ENCODE results near the gene NFIB.

The NFIB gene

DNA sequence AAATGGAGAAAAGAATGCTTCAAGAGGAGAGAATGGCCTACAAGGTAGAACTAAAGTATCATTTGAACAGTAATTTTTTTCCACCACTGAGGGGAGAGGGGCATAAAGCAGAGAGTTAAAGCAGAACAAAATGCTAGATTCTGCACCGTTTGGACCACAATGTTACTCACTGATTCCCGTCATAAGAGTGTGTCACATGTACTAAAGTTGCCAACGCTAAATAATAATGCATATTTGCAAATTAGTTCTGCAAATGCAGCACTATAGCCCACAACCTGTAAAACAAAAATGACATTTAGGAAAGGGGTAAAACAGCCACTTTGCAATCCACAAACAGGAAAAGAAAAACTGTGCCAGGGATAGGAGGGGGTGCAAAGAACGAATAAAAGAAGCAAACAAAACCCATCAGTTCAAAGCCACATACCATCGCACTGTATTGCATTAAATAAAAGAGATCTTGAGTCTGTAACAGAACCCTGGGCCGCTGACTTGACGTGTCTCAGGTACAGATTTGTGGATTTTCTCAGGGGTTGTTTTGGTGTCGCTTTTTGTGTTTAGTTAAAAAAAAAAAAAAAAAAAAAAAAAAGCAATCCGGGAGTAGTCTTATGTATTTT lies 7.7 kb upstream of the NFIB start:
- no peak for DNase-seq (ENCODE audit: low read depth in 3 of 3, low spot score in 1 of 3)

DNA sequence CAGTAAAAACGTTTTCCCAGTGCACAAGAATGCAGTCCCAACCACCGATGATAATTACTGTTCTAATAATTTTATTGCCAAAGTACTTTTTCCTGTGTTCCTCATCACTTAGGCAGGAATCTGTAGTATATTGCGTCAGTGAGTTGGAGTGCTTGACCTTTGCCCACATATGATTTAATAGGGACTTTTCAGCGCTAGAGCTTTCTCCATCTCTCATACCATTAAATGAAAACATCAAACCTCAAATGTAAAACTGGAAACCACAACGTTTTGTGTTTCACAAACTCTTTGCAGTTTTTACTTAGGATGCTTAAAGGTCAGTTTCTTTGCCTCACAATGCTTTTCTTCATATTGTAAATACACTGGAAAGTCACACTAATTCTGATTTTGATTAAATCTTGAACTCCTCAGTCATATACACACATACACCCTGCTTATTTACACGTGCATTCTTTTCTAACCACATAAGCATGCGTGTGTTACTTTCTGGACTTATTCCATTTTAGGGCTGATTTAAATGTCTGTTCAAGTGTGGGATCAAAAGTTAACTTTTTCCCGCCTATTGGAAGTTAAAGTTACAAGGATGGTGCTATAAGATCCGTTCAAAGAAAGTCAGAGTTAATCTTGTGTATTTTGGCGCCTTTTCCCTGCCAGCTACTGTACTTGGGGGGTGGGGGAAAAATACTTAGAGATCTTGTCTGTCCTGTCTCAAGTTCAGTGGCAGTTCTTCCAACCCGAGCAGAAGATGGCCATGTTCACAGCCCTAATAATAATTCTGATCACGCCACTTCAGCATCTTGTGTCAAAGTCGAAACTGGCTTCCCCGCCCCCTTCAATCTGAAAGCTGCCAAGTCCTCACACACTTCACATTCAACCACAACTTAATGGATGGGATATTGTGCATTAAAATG lies 6.6 kb upstream of the NFIB start:
- DNase-seq (ENCODE audit: low read depth in 3 of 3, low spot score in 1 of 3): no peak

- no peak for DNase-seq (ENCODE audit: low read depth in 3 of 3, low spot score in 1 of 3)
Measured at GRCh38 chr9:14318934-14319580, 5.1 kb upstream of the NFIB start.

GRCh38 chr9:14318361-14318760 lies 4.4 kb upstream of the NFIB start:
- DNase-seq (ENCODE audit: low read depth in 3 of 3, low spot score in 1 of 3): no peak

DNA sequence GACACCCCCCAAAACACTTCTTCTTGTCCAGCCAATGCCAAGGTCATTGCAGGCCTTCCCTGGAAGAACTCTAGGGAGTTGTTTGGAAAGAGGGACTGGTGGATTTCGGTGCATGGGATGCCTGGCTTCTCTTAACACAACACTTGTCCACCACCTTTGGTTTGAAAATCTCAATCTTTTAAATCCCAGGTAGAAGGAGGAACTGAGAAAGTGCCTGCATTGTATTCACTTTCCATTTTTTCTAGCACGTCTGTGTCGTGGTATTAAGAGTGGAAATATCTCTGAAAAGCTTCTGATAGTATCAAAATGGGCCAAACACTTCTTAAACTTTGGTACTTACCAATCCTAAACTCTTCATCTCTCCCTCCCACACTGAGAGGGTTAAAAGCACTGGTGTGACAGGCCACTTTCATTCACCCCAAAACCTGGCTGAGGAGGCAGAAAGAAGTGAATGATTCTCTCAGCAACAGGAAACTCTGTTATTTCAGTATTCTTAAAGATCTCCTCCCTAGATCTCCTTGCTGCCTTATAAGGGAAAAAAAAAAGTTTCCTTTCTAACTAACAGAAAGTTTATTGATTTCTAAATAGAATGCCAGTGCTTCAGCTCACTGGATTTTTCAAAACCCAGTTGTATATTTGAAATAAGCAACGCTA lies 3.9 kb upstream of the NFIB start:
- no peak for DNase-seq (ENCODE audit: low read depth in 3 of 3, low spot score in 1 of 3)

GRCh38 chr9:14316602-14317300 lies 2.8 kb upstream of the NFIB start:
- no peak for DNase-seq (ENCODE audit: low read depth in 3 of 3, low spot score in 1 of 3)

- DNase-seq (ENCODE audit: low read depth in 3 of 3, low spot score in 1 of 3): no peak
Measured at GRCh38 chr9:14315875-14316601, 2.1 kb upstream of the NFIB start.

- DNase-seq (ENCODE audit: low read depth in 3 of 3, low spot score in 1 of 3): no peak
Measured at GRCh38 chr9:14314929-14315874, 1.3 kb upstream of the NFIB start.

GRCh38 chr9:14314424-14314928 lies 535 bp upstream of the NFIB start:
- no peak for DNase-seq (ENCODE audit: low read depth in 3 of 3, low spot score in 1 of 3)

DNA sequence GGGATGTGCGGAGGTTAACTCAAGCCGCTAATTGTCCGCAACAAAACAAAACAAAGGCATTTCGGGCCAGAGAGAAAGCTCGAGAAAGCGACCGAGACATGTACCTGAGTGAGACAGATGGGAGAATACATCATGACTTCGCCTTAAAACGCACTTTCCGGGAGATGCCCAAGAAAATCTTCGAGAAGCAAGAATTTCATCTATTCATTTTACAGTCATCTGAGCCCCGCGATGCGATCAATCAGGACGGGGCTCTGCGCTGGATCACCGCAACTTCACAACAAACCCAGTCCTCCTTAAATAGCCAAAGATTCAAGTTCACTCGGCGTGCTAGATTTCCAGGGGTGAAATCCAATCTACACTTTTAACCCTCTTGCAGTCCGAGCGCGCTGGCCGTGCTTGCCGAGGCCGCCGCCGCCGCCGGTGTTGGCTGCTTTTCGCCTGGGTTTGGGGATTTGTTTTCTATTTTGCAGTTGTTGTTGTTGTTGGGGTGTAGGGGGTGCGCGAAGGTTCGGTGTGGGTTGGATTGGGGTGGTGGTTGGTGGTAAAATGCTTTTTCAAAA lies 482 bp downstream of the NFIB start:
- DNase-seq (ENCODE audit: low read depth in 3 of 3, low spot score in 1 of 3): no peak

DNA sequence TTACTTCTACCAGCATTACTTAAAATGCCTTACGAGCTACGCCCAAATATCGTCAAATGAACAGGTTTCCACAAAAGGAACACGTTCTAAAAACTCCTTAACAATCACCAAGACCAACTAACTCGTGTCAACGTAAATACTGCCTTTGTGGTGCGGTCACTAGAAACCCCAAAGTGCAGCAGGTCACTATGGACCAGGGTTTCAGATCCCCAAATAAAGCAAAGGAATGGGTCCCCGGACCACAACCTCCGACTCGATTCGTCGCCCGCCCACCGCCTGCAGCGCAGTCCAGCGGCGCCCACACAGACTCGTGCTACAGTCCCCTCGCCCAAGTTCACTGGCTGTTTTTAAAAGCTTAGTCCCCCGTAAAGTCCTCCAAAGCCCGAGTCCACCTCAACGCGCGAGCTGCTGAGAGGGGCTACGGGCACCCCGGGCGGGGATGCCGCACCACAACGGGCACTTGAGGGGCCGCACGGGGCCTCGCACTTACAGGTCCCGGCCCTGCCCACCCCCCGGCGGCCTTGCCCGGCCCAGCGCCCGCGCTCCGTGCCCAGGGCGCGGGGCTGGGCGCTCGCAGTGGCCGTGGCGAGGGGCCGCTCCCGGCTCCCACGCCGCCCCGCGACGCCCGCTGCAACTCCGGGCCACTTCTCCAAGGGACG lies 1.1 kb downstream of the NFIB start:
- no peak for DNase-seq (ENCODE audit: low read depth in 3 of 3, low spot score in 1 of 3)

DNA sequence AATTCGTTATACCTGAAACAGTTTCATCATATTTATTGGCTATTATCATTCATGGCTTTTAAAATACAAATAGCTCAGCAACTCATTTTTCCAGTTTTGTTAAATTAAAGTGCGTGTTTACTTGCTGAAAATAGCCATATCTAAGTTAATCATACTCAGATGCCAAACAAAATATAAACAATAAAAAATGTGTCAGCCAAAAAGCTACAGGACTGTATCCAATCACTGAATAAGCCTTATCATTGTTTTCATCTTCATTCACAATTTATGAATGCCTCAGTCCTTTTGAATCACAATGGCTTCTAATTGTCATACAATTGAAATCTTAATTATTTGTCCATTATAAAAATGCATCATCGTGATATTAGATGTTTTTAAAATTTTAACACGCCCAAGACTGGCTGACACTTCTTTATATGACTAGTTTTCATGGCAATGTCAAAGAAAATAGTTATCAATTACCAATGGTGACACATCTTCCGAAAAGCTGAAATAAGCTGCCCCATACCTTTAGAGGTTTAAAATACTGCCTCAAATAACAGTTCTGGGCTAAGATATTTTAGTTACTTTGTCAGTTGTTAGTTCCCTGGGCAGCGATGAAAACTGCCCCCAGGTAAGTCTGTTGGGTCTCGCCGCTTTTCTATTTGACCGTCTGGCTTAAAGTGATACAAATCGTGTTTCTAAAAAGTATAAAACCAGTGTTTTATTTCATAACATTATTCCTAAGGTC lies 1.8 kb downstream of the NFIB start:
- no peak for DNase-seq (ENCODE audit: low read depth in 3 of 3, low spot score in 1 of 3)

GRCh38 chr9:14311171-14311949 lies 2.6 kb downstream of the NFIB start:
- DNase-seq (ENCODE audit: low read depth in 3 of 3, low spot score in 1 of 3): no peak

DNA sequence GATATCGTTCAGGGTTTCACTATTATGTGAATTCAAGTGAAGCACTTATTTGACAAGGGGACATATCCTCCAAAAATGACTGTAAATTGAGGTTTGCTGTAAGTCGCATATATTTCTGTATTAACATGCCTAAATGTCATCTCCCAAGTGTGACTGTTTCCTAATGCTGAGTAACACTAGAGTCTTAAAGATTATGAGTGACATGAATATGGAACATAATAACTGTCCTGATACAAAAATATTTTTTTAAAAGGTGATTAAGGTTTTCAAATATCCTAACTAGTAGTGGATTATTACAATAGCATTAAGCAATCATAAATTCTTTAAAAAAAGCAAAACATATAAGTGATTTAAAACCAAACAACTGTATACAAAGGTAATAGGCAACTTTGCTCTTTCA lies 3.6 kb downstream of the NFIB start:
- no peak for DNase-seq (ENCODE audit: low read depth in 3 of 3, low spot score in 1 of 3)

- DNase-seq (ENCODE audit: low read depth in 3 of 3, low spot score in 1 of 3): no peak
Measured at GRCh38 chr9:14309403-14309802, 4.5 kb downstream of the NFIB start.

DNA sequence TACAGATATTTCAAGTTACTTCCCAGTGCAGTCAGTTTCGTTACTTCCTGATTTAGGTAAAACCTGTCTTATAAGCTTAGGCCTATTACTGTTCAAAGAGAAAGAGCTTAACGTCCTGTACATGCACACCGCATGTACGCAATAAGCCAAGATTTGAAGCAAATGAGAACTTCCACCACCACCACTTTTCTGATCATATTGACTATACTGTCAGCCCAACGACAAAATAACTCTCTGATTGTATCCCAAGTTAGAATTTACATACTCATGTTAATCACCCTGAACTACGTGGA lies 5.1 kb downstream of the NFIB start:
- no peak for DNase-seq (ENCODE audit: low read depth in 3 of 3, low spot score in 1 of 3)

Measured in stimulated activated CD4-positive, alpha-beta T cell treated with anti-CD3 and anti-CD28 coated beads, TNF-alpha, amount 100 ng/mL, for 1 hour (primary cell).